ENCODE measurements around the gene ATG4C. TPM values are rescaled to one million over a fixed set of nuclear protein-coding genes. Genes with fewer than 3 reads are reported as not detected.

The ATG4C gene
- total and polyA plus RNA-seq, 2 experiments from 2014 or later = 6.2 to 11.7 TPM

DNA sequence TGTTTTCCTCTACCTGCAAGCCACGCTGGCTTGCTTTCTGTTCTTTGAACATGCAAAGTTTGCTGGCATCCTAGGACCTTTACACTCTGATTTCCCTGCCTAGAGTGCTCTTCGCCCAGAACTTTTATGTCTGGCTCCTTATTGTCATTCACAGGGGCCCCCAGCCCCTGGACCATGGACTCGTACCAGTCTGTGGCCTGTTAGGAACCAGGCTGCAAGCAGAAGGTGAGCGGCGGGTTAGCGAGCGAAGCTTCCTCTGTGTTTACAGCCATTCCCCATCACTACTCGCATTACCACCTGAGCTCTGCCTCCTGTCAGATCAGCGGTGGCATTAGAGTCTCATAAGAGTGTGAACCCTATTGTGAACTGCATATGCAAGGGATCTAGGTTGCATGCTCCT, 73.0 kb downstream of the ATG4C start:
- Histone ChIP-seq H3K9me3 (ENCODE audit: low read depth) (no peaks in the 10 kb centered on the region), H3K4me1 (ENCODE audit: insufficient read depth) (no peaks in the 10 kb centered on the region), H3K27ac (no peak overlapping the region), H3K9ac (no peak overlapping the region), H3K79me2 (ENCODE audit: insufficient read depth) (no peaks in the 10 kb centered on the region), H3K4me2 (ENCODE audit: unreplicated experiment) (no peak overlapping the region), H3K27me3 (replicated peaks; ENCODE audit: insufficient read depth) (no peaks in the 10 kb centered on the region), H3F3A (ENCODE audit: insufficient read depth) (no peaks in the 10 kb centered on the region), H3K4me3 (no peak overlapping the region), H3K36me3 (ENCODE audit: low read depth) (no peaks in the 10 kb centered on the region), H2AFZ (no peak overlapping the region), H3K9me2 (ENCODE audit: insufficient read depth) (no peaks in the 10 kb centered on the region), H4K20me1 (ENCODE audit: insufficient read depth) (no peaks in the 10 kb centered on the region)
- 83 to 84% methylated on average over 9 of the region's 9 CpGs for WGBS, 2 experiments (ENCODE audit: low coverage in 1 of 2, low lambda C conversion rate in 2 of 2, missing lambda C conversion rate in 2 of 2)
- TF ChIP-seq EZH2 (IDR thresholded peaks at IDR 0.05; ENCODE audit: insufficient read depth, poor library complexity, severe bottlenecking) (no peak), EZH2phosphoT487 (IDR thresholded peaks at IDR 0.05; ENCODE audit: insufficient read depth, low read depth) (no peak)
- no peak for DNase-seq
- in situ Hi-C loops (cut with MboI) = no loop called here

GRCh38 chr1:62869217-62869754, 85.4 kb downstream of the ATG4C start:
- no peak overlapping the region for H3K9ac ChIP-seq
- no peaks in the 10 kb centered on the region for H4K20me1 ChIP-seq (ENCODE audit: insufficient read depth)
- no peak for DNase-seq
- no peaks in the 10 kb centered on the region for H3K79me2 ChIP-seq (ENCODE audit: insufficient read depth)
- in situ Hi-C loops (cut with MboI) = no loop called here
- H3K9me2 ChIP-seq (ENCODE audit: insufficient read depth) = no peaks in the 10 kb centered on the region
- WGBS, 2 experiments (ENCODE audit: low coverage in 1 of 2, low lambda C conversion rate in 2 of 2, missing lambda C conversion rate in 2 of 2) = 93 to 94% methylated on average over 3 of the region's 3 CpGs
- no peak overlapping the region for H3K27ac ChIP-seq
- no peaks in the 10 kb centered on the region for H3K9me3 ChIP-seq (ENCODE audit: low read depth)
- H3K4me3 ChIP-seq = no peak overlapping the region
- H3K36me3 ChIP-seq (ENCODE audit: low read depth) = no peaks in the 10 kb centered on the region
- H3K4me2 ChIP-seq (ENCODE audit: unreplicated experiment) = no peak overlapping the region
- no peaks in the 10 kb centered on the region for H3K27me3 ChIP-seq (replicated peaks; ENCODE audit: insufficient read depth)
- H2AFZ ChIP-seq = no peak overlapping the region
- H3F3A ChIP-seq (ENCODE audit: insufficient read depth) = no peaks in the 10 kb centered on the region
- H3K4me1 ChIP-seq (ENCODE audit: insufficient read depth) = no peaks in the 10 kb centered on the region
- no peak for TF ChIP-seq EZH2phosphoT487 (IDR thresholded peaks at IDR 0.05; ENCODE audit: insufficient read depth, low read depth)
- TF ChIP-seq EZH2 (IDR thresholded peaks at IDR 0.05; ENCODE audit: insufficient read depth, poor library complexity, severe bottlenecking) = no peak

- 93 to 94% methylated on average over 1 of the region's 1 CpG for WGBS, 2 experiments (ENCODE audit: low coverage in 1 of 2, low lambda C conversion rate in 2 of 2, missing lambda C conversion rate in 2 of 2)
- H3K27me3 ChIP-seq (replicated peaks; ENCODE audit: insufficient read depth) = no peaks in the 10 kb centered on the region
- DNase-seq = peak; percentile 17
- H3K27ac ChIP-seq = no peak overlapping the region
- H3K9me2 ChIP-seq (ENCODE audit: insufficient read depth) = no peaks in the 10 kb centered on the region
- no peaks in the 10 kb centered on the region for H3K79me2 ChIP-seq (ENCODE audit: insufficient read depth)
- no peak overlapping the region for H3K4me2 ChIP-seq (ENCODE audit: unreplicated experiment)
- no peak overlapping the region for H3K9ac ChIP-seq
- H3K9me3 ChIP-seq (ENCODE audit: low read depth) = no peaks in the 10 kb centered on the region
- TF ChIP-seq EZH2phosphoT487 (IDR thresholded peaks at IDR 0.05; ENCODE audit: insufficient read depth, low read depth) (no peak), EZH2 (IDR thresholded peaks at IDR 0.05; ENCODE audit: insufficient read depth, poor library complexity, severe bottlenecking) (no peak)
- no peaks in the 10 kb centered on the region for H3K36me3 ChIP-seq (ENCODE audit: low read depth)
- no peaks in the 10 kb centered on the region for H3K4me1 ChIP-seq (ENCODE audit: insufficient read depth)
- no peaks in the 10 kb centered on the region for H4K20me1 ChIP-seq (ENCODE audit: insufficient read depth)
- no peak overlapping the region for H2AFZ ChIP-seq
- H3F3A ChIP-seq (ENCODE audit: insufficient read depth) = no peaks in the 10 kb centered on the region
- in situ Hi-C loops (cut with MboI) = no loop called here
- H3K4me3 ChIP-seq = no peak overlapping the region
Measured at GRCh38 chr1:62870148-62870547, 86.2 kb downstream of the ATG4C start.

- no peaks in the 10 kb centered on the region for H3K4me1 ChIP-seq (ENCODE audit: insufficient read depth)
- no peaks in the 10 kb centered on the region for H3K9me3 ChIP-seq (ENCODE audit: low read depth)
- no peak overlapping the region for H3K27ac ChIP-seq
- in situ Hi-C loops (cut with MboI) = no loop called here
- H3F3A ChIP-seq (ENCODE audit: insufficient read depth) = no peaks in the 10 kb centered on the region
- H4K20me1 ChIP-seq (ENCODE audit: insufficient read depth) = no peaks in the 10 kb centered on the region
- no peak overlapping the region for H3K4me2 ChIP-seq (ENCODE audit: unreplicated experiment)
- no peak overlapping the region for H2AFZ ChIP-seq
- H3K9me2 ChIP-seq (ENCODE audit: insufficient read depth) = no peaks in the 10 kb centered on the region
- no peaks in the 10 kb centered on the region for H3K27me3 ChIP-seq (replicated peaks; ENCODE audit: insufficient read depth)
- TF ChIP-seq EZH2 (IDR thresholded peaks at IDR 0.05; ENCODE audit: insufficient read depth, poor library complexity, severe bottlenecking) (no peak), EZH2phosphoT487 (IDR thresholded peaks at IDR 0.05; ENCODE audit: insufficient read depth, low read depth) (no peak)
- no peaks in the 10 kb centered on the region for H3K79me2 ChIP-seq (ENCODE audit: insufficient read depth)
- 18 to 19% methylated on average over 3 of the region's 3 CpGs for WGBS, 2 experiments (ENCODE audit: low coverage in 1 of 2, low lambda C conversion rate in 2 of 2, missing lambda C conversion rate in 2 of 2)
- H3K4me3 ChIP-seq = no peak overlapping the region
- DNase-seq = peak; percentile 3
- H3K36me3 ChIP-seq (ENCODE audit: low read depth) = no peaks in the 10 kb centered on the region
- H3K9ac ChIP-seq = no peak overlapping the region
Measured at GRCh38 chr1:62875676-62876075, 91.7 kb downstream of the ATG4C start.

DNA sequence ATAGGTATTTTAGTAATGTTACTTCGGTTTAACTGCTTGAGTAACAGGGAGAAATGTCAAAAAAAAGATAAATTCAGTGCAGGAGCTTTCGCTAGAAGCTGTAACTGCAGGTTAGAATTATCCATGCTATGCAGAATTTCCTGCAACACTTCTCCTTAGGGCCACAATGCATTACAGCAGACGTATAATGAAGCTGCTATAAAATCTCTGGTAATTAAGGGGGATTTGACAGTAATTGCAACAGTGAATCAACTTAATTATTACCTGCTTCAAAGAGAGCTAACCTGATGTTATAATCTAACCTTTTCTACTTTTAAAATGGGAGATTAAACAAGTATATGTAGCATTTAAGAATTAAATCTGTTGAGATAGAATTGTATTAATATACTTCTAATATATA, 92.6 kb downstream of the ATG4C start:
- H3K36me3 ChIP-seq (ENCODE audit: low read depth) = no peaks in the 10 kb centered on the region
- H4K20me1 ChIP-seq (ENCODE audit: insufficient read depth) = no peaks in the 10 kb centered on the region
- H3K9me3 ChIP-seq (ENCODE audit: low read depth) = no peaks in the 10 kb centered on the region
- no peak overlapping the region for H3K9ac ChIP-seq
- TF ChIP-seq EZH2 (IDR thresholded peaks at IDR 0.05; ENCODE audit: insufficient read depth, poor library complexity, severe bottlenecking) (no peak), EZH2phosphoT487 (IDR thresholded peaks at IDR 0.05; ENCODE audit: insufficient read depth, low read depth) (no peak)
- H3K9me2 ChIP-seq (ENCODE audit: insufficient read depth) = no peaks in the 10 kb centered on the region
- no peaks in the 10 kb centered on the region for H3K79me2 ChIP-seq (ENCODE audit: insufficient read depth)
- no peak overlapping the region for H2AFZ ChIP-seq
- in situ Hi-C loops (cut with MboI) = no loop called here
- DNase-seq = no peak
- no peak overlapping the region for H3K4me3 ChIP-seq
- H3K4me2 ChIP-seq (ENCODE audit: unreplicated experiment) = no peak overlapping the region
- no peaks in the 10 kb centered on the region for H3K27me3 ChIP-seq (replicated peaks; ENCODE audit: insufficient read depth)
- no peaks in the 10 kb centered on the region for H3K4me1 ChIP-seq (ENCODE audit: insufficient read depth)
- H3K27ac ChIP-seq = no peak overlapping the region
- H3F3A ChIP-seq (ENCODE audit: insufficient read depth) = no peaks in the 10 kb centered on the region
- WGBS, 2 experiments (ENCODE audit: low coverage in 1 of 2, low lambda C conversion rate in 2 of 2, missing lambda C conversion rate in 2 of 2) = 86 to 88% methylated on average over 3 of the region's 3 CpGs

Measured in GM23248 (cell line).